Liver (tissue), 3 donors: ENCODE measurements around the gene MCL1.
A peak's percentile ranks its signal among the peaks of the same experiment; 100 is the strongest.

Experiments used
- FOXA2 ChIP-seq: IDR thresholded peaks from 2 replicates; pipeline ENCODE4 v1.6.1; 2016; ENCODE audit warnings: antibody characterized with exemption
- GABPA ChIP-seq, 2 donors: IDR thresholded peaks in 1 of 2; conservative IDR thresholded peaks in 1 of 2; 2 replicates each; pipeline ENCODE4 v1.6.1; 2016; ENCODE audit warnings: antibody characterized with exemption in 2 of 2, mild to moderate bottlenecking in 1 of 2, moderate library complexity in 1 of 2
- JUND ChIP-seq, 2 donors: IDR thresholded peaks; 2 replicates each; pipeline ENCODE4 v1.6.1; 2016; ENCODE audit warnings: antibody characterized with exemption in 2 of 2
- RAD21 ChIP-seq, 2 donors: IDR thresholded peaks; 2 replicates each; pipeline ENCODE4 v1.6.1; 2016; ENCODE audit warnings: antibody characterized with exemption in 2 of 2, mild to moderate bottlenecking in 2 of 2
- SP1 ChIP-seq: IDR thresholded peaks from 2 replicates; pipeline ENCODE4 v1.6.1; 2018; ENCODE audit warnings: antibody characterized with exemption, mild to moderate bottlenecking
- YY1 ChIP-seq: IDR thresholded peaks from 2 replicates; pipeline ENCODE4 v1.6.1; 2016; ENCODE audit warnings: antibody characterized with exemption, mild to moderate bottlenecking
- TF ChIP-seq, protein P1 (sequence below): fragments of 150-350 bp; IDR thresholded peaks from 2 replicates; pipeline ENCODE4 v1.5.1; 2017; ENCODE audit warnings: improper control_type of control experiment, low read depth, low read length; ENCODE audit not compliant: missing input control
- TF ChIP-seq, protein P2 (sequence below): IDR thresholded peaks from 2 replicates; pipeline ENCODE4 v1.6.1; 2016; ENCODE audit warnings: antibody characterized with exemption
- TF ChIP-seq, protein P3 (sequence below): IDR thresholded peaks from 2 replicates; pipeline ENCODE4 v1.6.1; 2016; ENCODE audit warnings: antibody characterized with exemption, mild to moderate bottlenecking
- donor health status: healthy.
- donor health status: healthy.

DNA sequence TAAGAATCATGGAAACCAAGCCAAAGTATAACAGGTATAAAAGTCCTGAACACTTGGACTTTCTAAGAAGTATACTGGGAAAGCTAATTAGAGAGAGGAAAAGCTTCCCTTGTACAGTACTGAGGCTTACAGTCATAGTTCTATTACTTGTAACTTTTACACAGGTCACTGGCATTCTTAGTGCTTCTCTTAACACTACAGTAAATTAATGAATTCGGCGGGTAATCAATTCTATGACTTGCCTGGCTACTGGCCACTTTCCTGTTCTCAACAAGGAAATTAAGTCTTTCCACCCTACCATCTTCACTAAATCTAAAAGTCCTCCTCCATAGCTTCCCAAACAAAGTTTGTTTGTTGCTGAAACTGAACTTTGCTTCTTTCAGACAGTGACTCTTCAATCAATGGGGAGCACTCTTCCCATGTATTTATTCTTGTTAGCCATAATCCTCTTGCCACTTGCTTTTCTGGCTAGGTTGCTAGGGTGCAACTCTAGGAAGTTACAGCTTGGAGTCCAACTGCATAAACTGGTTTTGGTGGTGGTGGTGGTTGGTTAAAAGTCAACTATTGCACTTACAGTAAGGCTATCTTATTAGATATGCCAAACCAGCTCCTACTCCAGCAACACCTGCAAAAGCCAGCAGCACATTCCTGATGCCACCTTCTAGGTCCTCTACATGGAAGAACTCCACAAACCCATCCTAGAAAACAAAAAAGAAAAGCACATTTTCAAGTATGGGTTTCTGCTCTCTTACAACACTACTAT, 2.4 kb downstream of the MCL1 start:
- TF ChIP-seq, protein P1, sequence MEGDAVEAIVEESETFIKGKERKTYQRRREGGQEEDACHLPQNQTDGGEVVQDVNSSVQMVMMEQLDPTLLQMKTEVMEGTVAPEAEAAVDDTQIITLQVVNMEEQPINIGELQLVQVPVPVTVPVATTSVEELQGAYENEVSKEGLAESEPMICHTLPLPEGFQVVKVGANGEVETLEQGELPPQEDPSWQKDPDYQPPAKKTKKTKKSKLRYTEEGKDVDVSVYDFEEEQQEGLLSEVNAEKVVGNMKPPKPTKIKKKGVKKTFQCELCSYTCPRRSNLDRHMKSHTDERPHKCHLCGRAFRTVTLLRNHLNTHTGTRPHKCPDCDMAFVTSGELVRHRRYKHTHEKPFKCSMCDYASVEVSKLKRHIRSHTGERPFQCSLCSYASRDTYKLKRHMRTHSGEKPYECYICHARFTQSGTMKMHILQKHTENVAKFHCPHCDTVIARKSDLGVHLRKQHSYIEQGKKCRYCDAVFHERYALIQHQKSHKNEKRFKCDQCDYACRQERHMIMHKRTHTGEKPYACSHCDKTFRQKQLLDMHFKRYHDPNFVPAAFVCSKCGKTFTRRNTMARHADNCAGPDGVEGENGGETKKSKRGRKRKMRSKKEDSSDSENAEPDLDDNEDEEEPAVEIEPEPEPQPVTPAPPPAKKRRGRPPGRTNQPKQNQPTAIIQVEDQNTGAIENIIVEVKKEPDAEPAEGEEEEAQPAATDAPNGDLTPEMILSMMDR, result no peak
- TF ChIP-seq, protein P2, sequence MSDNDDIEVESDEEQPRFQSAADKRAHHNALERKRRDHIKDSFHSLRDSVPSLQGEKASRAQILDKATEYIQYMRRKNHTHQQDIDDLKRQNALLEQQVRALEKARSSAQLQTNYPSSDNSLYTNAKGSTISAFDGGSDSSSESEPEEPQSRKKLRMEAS, result no peak
- TF ChIP-seq RAD21 (IDR thresholded peaks at IDR 0.05), result peak in 1 of 2 donors; percentile 22
- TF ChIP-seq FOXA2, result no peak
- no peak for TF ChIP-seq GABPA (IDR thresholded peaks at IDR 0.05 in 1 of 2, conservative IDR thresholded peaks at IDR 0.05 in 1 of 2)
- peak; percentile 16 for TF ChIP-seq SP1
- peak; percentile 32 for TF ChIP-seq YY1
- TF ChIP-seq, protein P3, sequence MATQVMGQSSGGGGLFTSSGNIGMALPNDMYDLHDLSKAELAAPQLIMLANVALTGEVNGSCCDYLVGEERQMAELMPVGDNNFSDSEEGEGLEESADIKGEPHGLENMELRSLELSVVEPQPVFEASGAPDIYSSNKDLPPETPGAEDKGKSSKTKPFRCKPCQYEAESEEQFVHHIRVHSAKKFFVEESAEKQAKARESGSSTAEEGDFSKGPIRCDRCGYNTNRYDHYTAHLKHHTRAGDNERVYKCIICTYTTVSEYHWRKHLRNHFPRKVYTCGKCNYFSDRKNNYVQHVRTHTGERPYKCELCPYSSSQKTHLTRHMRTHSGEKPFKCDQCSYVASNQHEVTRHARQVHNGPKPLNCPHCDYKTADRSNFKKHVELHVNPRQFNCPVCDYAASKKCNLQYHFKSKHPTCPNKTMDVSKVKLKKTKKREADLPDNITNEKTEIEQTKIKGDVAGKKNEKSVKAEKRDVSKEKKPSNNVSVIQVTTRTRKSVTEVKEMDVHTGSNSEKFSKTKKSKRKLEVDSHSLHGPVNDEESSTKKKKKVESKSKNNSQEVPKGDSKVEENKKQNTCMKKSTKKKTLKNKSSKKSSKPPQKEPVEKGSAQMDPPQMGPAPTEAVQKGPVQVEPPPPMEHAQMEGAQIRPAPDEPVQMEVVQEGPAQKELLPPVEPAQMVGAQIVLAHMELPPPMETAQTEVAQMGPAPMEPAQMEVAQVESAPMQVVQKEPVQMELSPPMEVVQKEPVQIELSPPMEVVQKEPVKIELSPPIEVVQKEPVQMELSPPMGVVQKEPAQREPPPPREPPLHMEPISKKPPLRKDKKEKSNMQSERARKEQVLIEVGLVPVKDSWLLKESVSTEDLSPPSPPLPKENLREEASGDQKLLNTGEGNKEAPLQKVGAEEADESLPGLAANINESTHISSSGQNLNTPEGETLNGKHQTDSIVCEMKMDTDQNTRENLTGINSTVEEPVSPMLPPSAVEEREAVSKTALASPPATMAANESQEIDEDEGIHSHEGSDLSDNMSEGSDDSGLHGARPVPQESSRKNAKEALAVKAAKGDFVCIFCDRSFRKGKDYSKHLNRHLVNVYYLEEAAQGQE, result no peak
- TF ChIP-seq JUND (IDR thresholded peaks at IDR 0.05), result no peak
